BLaER1 treated with 17β-estradiol and CSF1 and Interleukin-3, amounts not matched to agents 10 nM and 100 nM (cell line): ENCODE measurements around the gene FBXL17.

Experiments
- H3K27ac ChIP-seq, 11 experiments: shearing (Covaris generic); formaldehyde crosslinking; 2 replicates each; pipeline ENCODE4 v1.8.1; 2022
- H3K27me3 ChIP-seq, 11 experiments: shearing (Covaris generic); formaldehyde crosslinking; 2 replicates each; pipeline ENCODE4 v1.8.1; 2022
- H3K36me3 ChIP-seq, 11 experiments: shearing (Covaris generic); formaldehyde crosslinking; 2 replicates each; pipeline ENCODE4 v1.8.1; 2022
- H3K4me1 ChIP-seq, 10 experiments: shearing (Covaris generic); formaldehyde crosslinking; 2 replicates each; pipeline ENCODE4 v1.8.1; 2022
- H3K4me2 ChIP-seq, 11 experiments: shearing (Covaris generic); formaldehyde crosslinking; 2 replicates each; pipeline ENCODE4 v1.8.1; 2022
- H3K4me3 ChIP-seq, 10 experiments: shearing (Covaris generic); formaldehyde crosslinking; 2 replicates each; pipeline ENCODE4 v1.8.1; 2022
- H3K9ac ChIP-seq, 11 experiments: shearing (Covaris generic); formaldehyde crosslinking; 2 replicates each; pipeline ENCODE4 v1.8.1; 2022
- H3K9me3 ChIP-seq, 11 experiments: shearing (Covaris generic); formaldehyde crosslinking; replicated peaks in 1 of 11; 2 replicates each; pipeline ENCODE4 v1.8.1; 2022
- H4K20me1 ChIP-seq, 11 experiments: shearing (Covaris generic); formaldehyde crosslinking; 2 replicates each; pipeline ENCODE4 v1.8.1; 2022
- Cebpa-rat ChIP-seq, 11 experiments: shearing (Covaris generic); IDR thresholded peaks; 2 replicates each; pipeline ENCODE4 v1.8.1; 2022

The FBXL17 gene

GRCh38 chr5:108046955-108047670 lies 334.8 kb downstream of the FBXL17 start:
- Histone ChIP-seq H3K9ac (no peak overlapping the region), H3K4me2 (no peak overlapping the region), H4K20me1 (no peaks in the 10 kb centered on the region), H3K4me1 (no peaks in the 10 kb centered on the region), H3K36me3 (peaks cover 0 to 13% (median 0%) of the 10 kb centered on the region in 11 experiments; a peak in 3 of 22 replicates), H3K27ac (no peak overlapping the region), H3K4me3 (no peak overlapping the region), H3K27me3 (no peaks in the 10 kb centered on the region), H3K9me3 (peaks cover 15 to 38% (median 21%) of the 10 kb centered on the region in 11 experiments; a peak in 21 of 22 replicates)
- TF ChIP-seq Cebpa-rat (IDR thresholded peaks at IDR 0.05) = no peak

- Histone ChIP-seq H3K36me3 (no peaks in the 10 kb centered on the region), H3K9ac (no peak overlapping the region), H3K27me3 (no peaks in the 10 kb centered on the region), H3K4me1 (no peaks in the 10 kb centered on the region), H3K4me3 (no peak overlapping the region), H3K9me3 (no peaks in the 10 kb centered on the region), H3K27ac (no peak overlapping the region), H4K20me1 (no peaks in the 10 kb centered on the region), H3K4me2 (no peak overlapping the region)
- TF ChIP-seq Cebpa-rat (IDR thresholded peaks at IDR 0.05) = no peak
Observed at GRCh38 chr5:108036482-108036881, 345.4 kb downstream of the FBXL17 start.

- Histone ChIP-seq H4K20me1 (no peaks in the 10 kb centered on the region), H3K9me3 (no peaks in the 10 kb centered on the region), H3K27me3 (no peaks in the 10 kb centered on the region), H3K4me3 (no peak overlapping the region), H3K9ac (no peak overlapping the region), H3K4me1 (no peaks in the 10 kb centered on the region; a peak in 1 of 20 replicates), H3K27ac (no peak overlapping the region), H3K36me3 (no peaks in the 10 kb centered on the region), H3K4me2 (no peak overlapping the region)
- no peak for TF ChIP-seq Cebpa-rat (IDR thresholded peaks at IDR 0.05)
Observed at GRCh38 chr5:108028883-108029282, 353.0 kb downstream of the FBXL17 start.

- Histone ChIP-seq H3K4me1 (no peaks in the 10 kb centered on the region; a peak in 1 of 20 replicates), H3K27me3 (no peaks in the 10 kb centered on the region), H3K27ac (no peak overlapping the region), H3K36me3 (no peaks in the 10 kb centered on the region), H3K9ac (no peak overlapping the region), H4K20me1 (no peaks in the 10 kb centered on the region), H3K4me2 (no peak overlapping the region), H3K4me3 (no peak overlapping the region), H3K9me3 (no peaks in the 10 kb centered on the region)
- TF ChIP-seq Cebpa-rat (IDR thresholded peaks at IDR 0.05) = no peak
Observed at GRCh38 chr5:108028412-108028811, 353.5 kb downstream of the FBXL17 start.

- Histone ChIP-seq H3K4me2 (no peak overlapping the region), H3K4me3 (no peak overlapping the region), H3K36me3 (no peaks in the 10 kb centered on the region), H3K9me3 (no peaks in the 10 kb centered on the region), H4K20me1 (no peaks in the 10 kb centered on the region), H3K27ac (no peak overlapping the region), H3K4me1 (no peaks in the 10 kb centered on the region; a peak in 1 of 20 replicates), H3K9ac (no peak overlapping the region), H3K27me3 (no peaks in the 10 kb centered on the region)
- TF ChIP-seq Cebpa-rat (IDR thresholded peaks at IDR 0.05) = no peak
Observed at GRCh38 chr5:108025957-108026356, 355.9 kb downstream of the FBXL17 start.

GRCh38 chr5:108024986-108025385 lies 356.9 kb downstream of the FBXL17 start:
- no peak overlapping the region for H3K4me3 ChIP-seq
- no peak overlapping the region for H3K9ac ChIP-seq
- H4K20me1 ChIP-seq = no peaks in the 10 kb centered on the region
- H3K27me3 ChIP-seq = no peaks in the 10 kb centered on the region
- H3K9me3 ChIP-seq = no peaks in the 10 kb centered on the region
- no peaks in the 10 kb centered on the region for H3K36me3 ChIP-seq
- TF ChIP-seq Cebpa-rat (IDR thresholded peaks at IDR 0.05) = no peak
- no peak overlapping the region for H3K4me2 ChIP-seq
- H3K4me1 ChIP-seq = no peaks in the 10 kb centered on the region; a peak in 1 of 20 replicates
- no peak overlapping the region for H3K27ac ChIP-seq

- no peaks in the 10 kb centered on the region for H3K27me3 ChIP-seq
- no peak overlapping the region for H3K4me2 ChIP-seq
- H3K9ac ChIP-seq = no peak overlapping the region
- no peaks in the 10 kb centered on the region for H4K20me1 ChIP-seq
- H3K27ac ChIP-seq = no peak overlapping the region
- H3K9me3 ChIP-seq = no peaks in the 10 kb centered on the region
- H3K4me3 ChIP-seq = no peak overlapping the region
- no peak for TF ChIP-seq Cebpa-rat (IDR thresholded peaks at IDR 0.05)
- H3K4me1 ChIP-seq = no peaks in the 10 kb centered on the region
- H3K36me3 ChIP-seq = no peaks in the 10 kb centered on the region
Observed at GRCh38 chr5:108016101-108016500, 365.8 kb downstream of the FBXL17 start.

- H3K27me3 ChIP-seq = no peaks in the 10 kb centered on the region
- no peaks in the 10 kb centered on the region for H3K9me3 ChIP-seq
- no peaks in the 10 kb centered on the region for H4K20me1 ChIP-seq
- TF ChIP-seq Cebpa-rat (IDR thresholded peaks at IDR 0.05) = no peak
- no peak overlapping the region for H3K4me2 ChIP-seq
- H3K36me3 ChIP-seq = no peaks in the 10 kb centered on the region
- H3K4me3 ChIP-seq = no peak overlapping the region
- peaks cover 0 to 12% (median 7%) of the 10 kb centered on the region in 10 experiments; a peak in 14 of 20 replicates for H3K4me1 ChIP-seq
- no peak overlapping the region for H3K9ac ChIP-seq
- no peak overlapping the region for H3K27ac ChIP-seq
Observed at GRCh38 chr5:108006791-108007190, 375.1 kb downstream of the FBXL17 start.

GRCh38 chr5:108003178-108003577 lies 378.7 kb downstream of the FBXL17 start:
- Histone ChIP-seq H3K9me3 (no peaks in the 10 kb centered on the region), H3K27ac (peak overlapping the region in 5 of 11 experiments; percentile 21 to 41 (median 37); a peak in 7 of 22 replicates), H3K4me3 (0 out of 20 replicates have a peak overlapping the region, but pooled peaks of 1 of the 10 experiments have one; percentile 12), H3K27me3 (no peaks in the 10 kb centered on the region), H3K9ac (peak overlapping the region in 1 of 11 experiments; percentile 2; a peak in 2 of 22 replicates), H3K4me1 (peaks cover 0 to 12% (median 7%) of the 10 kb centered on the region in 10 experiments; a peak in 14 of 20 replicates), H3K4me2 (peak overlapping the region; percentile 21 to 54 (median 47); a peak in 21 of 22 replicates), H3K36me3 (no peaks in the 10 kb centered on the region), H4K20me1 (no peaks in the 10 kb centered on the region)
- no peak for TF ChIP-seq Cebpa-rat (IDR thresholded peaks at IDR 0.05)

GRCh38 chr5:108001222-108001621 lies 380.7 kb downstream of the FBXL17 start:
- no peaks in the 10 kb centered on the region for H4K20me1 ChIP-seq
- TF ChIP-seq Cebpa-rat (IDR thresholded peaks at IDR 0.05) = no peak
- H3K4me3 ChIP-seq = no peak overlapping the region
- H3K36me3 ChIP-seq = no peaks in the 10 kb centered on the region
- H3K9me3 ChIP-seq = no peaks in the 10 kb centered on the region
- no peaks in the 10 kb centered on the region for H3K27me3 ChIP-seq
- H3K4me1 ChIP-seq = peaks cover 0 to 12% (median 7%) of the 10 kb centered on the region in 10 experiments; a peak in 14 of 20 replicates
- H3K4me2 ChIP-seq = no peak overlapping the region
- H3K27ac ChIP-seq = no peak overlapping the region
- H3K9ac ChIP-seq = no peak overlapping the region
